ENCODE data around the gene TOPORS. TPM values are rescaled to one million over a fixed set of nuclear protein-coding genes. Genes with fewer than 3 reads are reported as not detected.

The TOPORS gene
- total RNA-seq, 3 donors from 2014 or later = 20.2 to 35.6 (median 26.5) TPM

- Histone ChIP-seq H3K36me3 (no peaks in the 10 kb centered on the region), H3K4me3 (no peak overlapping the region), H3K27ac (no peak overlapping the region), H3K4me1 (no peaks in the 10 kb centered on the region), H3K27me3 (no peaks in the 10 kb centered on the region), H3K9me3 (no peaks in the 10 kb centered on the region)
- intact Hi-C loops (cut with DNase I; ENCODE audit: low total_unique reads) = no loop called here
- no peak for DNase-seq (ENCODE audit: low spot score in 2 of 2)
- TF ChIP-seq POLR2A (IDR thresholded peaks at IDR 0.05) = no peak
- no peak for TF ChIP-seq POLR2AphosphoS5 (IDR thresholded peaks at IDR 0.05)
- TF ChIP-seq CTCF (IDR thresholded peaks at IDR 0.05) = no peak
Measured at GRCh38 chr9:32501868-32502267, 50.5 kb downstream of the TOPORS start.

GRCh38 chr9:32500768-32501167, 51.6 kb downstream of the TOPORS start:
- Histone ChIP-seq H3K27me3 (no peaks in the 10 kb centered on the region), H3K27ac (no peak overlapping the region), H3K36me3 (no peaks in the 10 kb centered on the region), H3K4me1 (no peaks in the 10 kb centered on the region), H3K9me3 (no peaks in the 10 kb centered on the region), H3K4me3 (no peak overlapping the region)
- no peak for DNase-seq (ENCODE audit: low spot score in 2 of 2)
- TF ChIP-seq POLR2A (IDR thresholded peaks at IDR 0.05) (no peak), CTCF (IDR thresholded peaks at IDR 0.05) (no peak), POLR2AphosphoS5 (IDR thresholded peaks at IDR 0.05) (no peak)
- intact Hi-C loops (cut with DNase I; ENCODE audit: low total_unique reads) = no loop called here

- intact Hi-C loops (cut with DNase I; ENCODE audit: low total_unique reads) = no loop called here
Measured at GRCh38 chr9:32497921-32498320, 54.5 kb downstream of the TOPORS start.

GRCh38 chr9:32490601-32491000, 61.8 kb downstream of the TOPORS start:
- Histone ChIP-seq H3K4me1 (no peaks in the 10 kb centered on the region), H3K36me3 (peaks cover 6% of the 10 kb centered on the region), H3K27ac (no peak overlapping the region), H3K27me3 (no peaks in the 10 kb centered on the region), H3K9me3 (no peaks in the 10 kb centered on the region), H3K4me3 (no peak overlapping the region)
- intact Hi-C loops (cut with DNase I; ENCODE audit: low total_unique reads) = no loop called here
- DNase-seq (ENCODE audit: low spot score in 2 of 2) = no peak
- TF ChIP-seq CTCF (IDR thresholded peaks at IDR 0.05) = no peak
- no peak for TF ChIP-seq POLR2AphosphoS5 (IDR thresholded peaks at IDR 0.05)
- TF ChIP-seq POLR2A (IDR thresholded peaks at IDR 0.05) = no peak

More at GRCh38 chr9:32497921-32498320, 54.5 kb downstream of the TOPORS start:
- Histone ChIP-seq H3K36me3 (no peaks in the 10 kb centered on the region), H3K9me3 (no peaks in the 10 kb centered on the region), H3K27me3 (no peaks in the 10 kb centered on the region), H3K4me1 (no peaks in the 10 kb centered on the region), H3K27ac (no peak overlapping the region), H3K4me3 (no peak overlapping the region)
- TF ChIP-seq CTCF (IDR thresholded peaks at IDR 0.05) (no peak), POLR2AphosphoS5 (IDR thresholded peaks at IDR 0.05) (no peak), POLR2A (IDR thresholded peaks at IDR 0.05) (no peak)
- DNase-seq (ENCODE audit: low spot score in 2 of 2) = no peak

Other genes with a start within 250 kb of the TOPORS start
- gene ACO1, start 167.9 kb downstream of the TOPORS start, total RNA-seq = 100 to 1,000 TPM in 1 of 3 donors, 10 to 100 TPM in 2; 44.2 to 169 (median 47.1) TPM
- 10 to 100 TPM in 2 of 3 donors, 1 to 10 TPM in 1; 6.4 to 16.7 (median 12.5) TPM for gene RIGI, start 26.4 kb downstream of the TOPORS start, total RNA-seq
- gene SMIM27, start 259 bp downstream of the TOPORS start, total RNA-seq = 1 to 10 TPM; 5.6 to 8.6 (median 5.6) TPM
- gene NDUFB6, start 20.6 kb upstream of the TOPORS start, total RNA-seq = 10 to 100 TPM; 26.2 to 37.4 (median 30.0) TPM
- not detected for gene TAF1L, start 83.1 kb upstream of the TOPORS start, total RNA-seq
- gene TMEM215, start 231.0 kb upstream of the TOPORS start, total RNA-seq = not detected

Data from breast epithelium (tissue), 4 donors.